GM06990 (cell line): ENCODE measurements around the gene APOL1.
"Not testable (repeated sequence)": the region's sequence is repeated elsewhere in the genome, so short reads cannot be mapped to it uniquely, and the experiment has no call there.

ENCODE experiments used
- DNase-seq: peaks from one replicate; pipeline ENCODE4 v3.0.0-alpha.2; 2011; ENCODE audit not compliant: insufficient read length; ENCODE audit errors: extremely low read depth
- H3K27me3 ChIP-seq: replicated peaks from 2 replicates; pipeline ENCODE4 v1.6.0; 2011; ENCODE audit warnings: low read length; ENCODE audit not compliant: control insufficient read depth, insufficient read depth
- H3K36me3 ChIP-seq: 2 replicates; pipeline ENCODE4 v1.5.1; 2011; ENCODE audit warnings: low read length; ENCODE audit not compliant: control insufficient read depth, insufficient read depth
- H3K4me3 ChIP-seq: replicated peaks from 2 replicates; pipeline ENCODE4 v1.5.1; 2011; ENCODE audit warnings: low read depth, mild to moderate bottlenecking, control low read depth, low read length
- CTCF ChIP-seq: IDR thresholded peaks from 2 replicates; pipeline ENCODE4 v1.5.1; 2011; ENCODE audit warnings: low read length, control low read depth, mild to moderate bottlenecking, inconsistent platforms; ENCODE audit not compliant: insufficient read depth, poor library complexity, severe bottlenecking

The APOL1 gene

DNA sequence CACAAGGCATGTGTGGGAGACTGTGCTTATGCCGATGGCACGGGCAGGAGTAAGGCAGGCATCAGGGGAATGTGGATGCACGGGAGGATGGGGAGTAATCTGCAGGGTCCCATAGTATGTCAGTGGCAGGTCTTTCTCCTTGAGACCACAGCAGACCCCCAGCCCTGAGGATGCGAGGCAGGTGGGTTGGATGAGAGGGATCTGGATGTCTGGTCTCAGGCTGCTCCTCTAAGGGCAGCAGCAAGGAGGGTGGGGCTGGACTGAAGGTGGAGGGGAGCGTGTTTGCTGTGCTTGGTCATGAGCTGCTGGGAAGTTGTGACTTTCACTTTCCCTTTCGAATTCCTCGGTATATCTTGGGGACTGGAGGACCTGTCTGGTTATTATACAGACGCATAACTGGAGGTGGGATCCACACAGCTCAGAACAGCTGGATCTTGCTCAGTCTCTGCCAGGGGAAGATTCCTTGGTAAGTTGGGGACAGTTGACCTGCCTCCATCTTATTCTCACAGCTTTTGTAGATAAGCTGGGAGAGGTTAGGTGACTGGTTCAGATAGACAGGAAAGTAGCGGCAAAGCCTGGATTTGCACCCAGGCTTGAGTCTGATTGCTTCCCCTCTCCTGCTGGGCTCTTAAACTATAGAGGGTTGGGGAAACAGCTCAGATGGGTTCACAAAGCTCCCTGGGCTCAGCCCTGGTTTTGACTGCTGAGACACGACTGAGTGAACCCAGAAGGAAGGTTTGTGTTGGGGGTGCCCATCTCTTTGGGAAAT is at the start of gene APOL1:
Gene APOL1 (plus strand): TSS at position 380 of the 769 bp plus-strand sequence. CDS start 1,823 bp downstream, outside the sequence.
- DNase-seq, result peak; percentile 40
- TF ChIP-seq CTCF, result no peak
- H3K4me3 ChIP-seq, result peak within 1 kb of the TSS; percentile 82
- peaks cover 2% of the 10 kb centered on the region; the same call in 1 of the 2 replicates for H3K36me3 ChIP-seq
- no peaks in the 10 kb centered on the region for H3K27me3 ChIP-seq

DNA sequence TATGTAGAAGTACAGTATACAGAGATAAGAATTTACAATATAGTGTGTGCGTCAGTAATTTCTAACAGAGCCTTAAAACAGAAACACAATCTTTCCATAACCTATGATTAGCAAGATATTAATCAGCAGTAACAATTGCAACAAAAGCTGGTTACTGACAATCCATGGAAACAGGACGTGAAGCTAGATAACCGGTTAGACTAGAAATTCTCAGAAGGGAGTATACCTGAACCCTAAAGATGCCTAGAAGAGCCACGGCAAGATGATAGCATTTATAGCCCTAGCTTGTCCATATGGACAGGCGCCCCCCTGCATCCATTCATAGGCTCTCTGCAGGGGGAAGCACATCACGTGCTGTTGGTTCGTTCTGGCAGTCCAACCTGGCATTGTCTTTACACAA is 49.5 kb upstream of the APOL1 start:
- H3K36me3 ChIP-seq, DNase-seq, H3K4me3 ChIP-seq, H3K27me3 ChIP-seq: not testable (repeated sequence)

GRCh38 chr22:36204001-36204631 is 48.8 kb upstream of the APOL1 start:
- Histone ChIP-seq H3K27me3 (no peaks in the 10 kb centered on the region), H3K36me3 (no peaks in the 10 kb centered on the region)
- no peak for TF ChIP-seq CTCF

GRCh38 chr22:36204632-36205015 is 48.3 kb upstream of the APOL1 start:
- no peaks in the 10 kb centered on the region for H3K27me3 ChIP-seq
- H3K4me3 ChIP-seq, result no peak overlapping the region
- H3K36me3 ChIP-seq, result no peaks in the 10 kb centered on the region
- TF ChIP-seq CTCF, result no peak
- DNase-seq, result no peak

More at GRCh38 chr22:36204001-36204631, 48.8 kb upstream of the APOL1 start:
- no peak for DNase-seq
- H3K4me3 ChIP-seq, result no peak overlapping the region

DNA sequence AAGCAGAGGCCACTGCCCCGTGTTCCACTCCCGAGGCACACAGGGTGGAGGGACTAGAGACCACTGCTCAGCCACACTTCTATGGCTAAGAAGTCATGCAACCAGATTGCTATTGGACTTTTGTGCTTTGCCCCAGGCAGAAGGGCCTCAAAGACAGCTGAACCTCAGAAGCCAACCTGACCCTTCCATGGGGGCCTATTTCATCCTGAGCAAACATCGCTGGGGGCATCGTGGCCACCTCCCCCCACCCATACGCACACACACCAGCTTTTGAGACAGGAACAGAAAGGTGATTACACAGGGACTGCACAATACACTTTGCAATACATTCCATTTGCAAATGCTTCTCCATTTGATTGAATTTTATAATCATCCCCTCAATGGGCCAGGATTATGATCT is 47.4 kb upstream of the APOL1 start:
- not testable (repeated sequence) for H3K36me3 ChIP-seq, H3K4me3 ChIP-seq, H3K27me3 ChIP-seq, DNase-seq

GRCh38 chr22:36206255-36206654 is 46.7 kb upstream of the APOL1 start:
- DNase-seq, result no peak
- Histone ChIP-seq H3K27me3 (no peaks in the 10 kb centered on the region), H3K36me3 (no peaks in the 10 kb centered on the region), H3K4me3 (no peak overlapping the region)
- TF ChIP-seq CTCF, result no peak
